CD1c-positive myeloid dendritic cell (primary cell): ENCODE data around the gene GPRIN3.
"Not testable (repeated sequence)": the region's sequence is repeated elsewhere in the genome, so short reads cannot be mapped to it uniquely, and the experiment has no call there.

Experiments
- DNase-seq: peaks from one replicate; pipeline ENCODE4 v3.0.0-alpha.2; 2016; ENCODE audit errors: extremely low spot score

Gene GPRIN3

GRCh38 chr4:89257376-89257775, 50.2 kb downstream of the GPRIN3 start:
- DNase-seq = no peak

- no peak for DNase-seq
Measured at GRCh38 chr4:89256203-89256800, 51.3 kb downstream of the GPRIN3 start.

- peak; percentile 63 for DNase-seq
Measured at GRCh38 chr4:89254847-89255246, 52.8 kb downstream of the GPRIN3 start.

GRCh38 chr4:89254347-89254746, 53.3 kb downstream of the GPRIN3 start:
- not testable (repeated sequence) for DNase-seq

- DNase-seq = no peak
Measured at GRCh38 chr4:89253935-89254334, 53.7 kb downstream of the GPRIN3 start.

GRCh38 chr4:89253311-89253710, 54.3 kb downstream of the GPRIN3 start:
- DNase-seq = no peak

GRCh38 chr4:89251396-89251795, 56.2 kb downstream of the GPRIN3 start:
- no peak for DNase-seq

- DNase-seq = no peak
Measured at GRCh38 chr4:89249716-89250361, 57.8 kb downstream of the GPRIN3 start.

GRCh38 chr4:89249313-89249712, 58.3 kb downstream of the GPRIN3 start:
- DNase-seq = no peak

- DNase-seq = no peak
Measured at GRCh38 chr4:89248879-89249281, 58.7 kb downstream of the GPRIN3 start.

GRCh38 chr4:89247951-89248350, 59.6 kb downstream of the GPRIN3 start:
- DNase-seq = no peak

- no peak for DNase-seq
Measured at GRCh38 chr4:89245459-89245858, 62.1 kb downstream of the GPRIN3 start.

- DNase-seq = no peak
Measured at GRCh38 chr4:89243733-89244252, 63.8 kb downstream of the GPRIN3 start.

GRCh38 chr4:89242864-89243732, 64.5 kb downstream of the GPRIN3 start:
- no peak for DNase-seq

GRCh38 chr4:89242216-89242615, 65.4 kb downstream of the GPRIN3 start:
- no peak for DNase-seq

- DNase-seq = no peak
Measured at GRCh38 chr4:89230271-89230670, 77.3 kb downstream of the GPRIN3 start.

GRCh38 chr4:89226665-89227574, 80.7 kb downstream of the GPRIN3 start:
- peak; percentile 81 for DNase-seq

- no peak for DNase-seq
Measured at GRCh38 chr4:89222170-89222569, 85.4 kb downstream of the GPRIN3 start.

GRCh38 chr4:89221167-89221867, 86.3 kb downstream of the GPRIN3 start:
- no peak for DNase-seq

- no peak for DNase-seq
Measured at GRCh38 chr4:89218587-89218986, 89.0 kb downstream of the GPRIN3 start.

- DNase-seq = no peak
Measured at GRCh38 chr4:89217604-89218003, 90.0 kb downstream of the GPRIN3 start.
